HepG2 (cell line): ENCODE data around the gene NFX1. TPM values are rescaled to one million over a fixed set of nuclear protein-coding genes. Genes with fewer than 3 reads are reported as not detected.
A peak's percentile ranks its signal among the peaks of the same experiment; 100 is the strongest.

ENCODE experiments used
- ATF7 ChIP-seq, 2 experiments: fragments of 450-650 bp in 1 of 2; sonication (generic) in 1 of 2; formaldehyde crosslinking in 1 of 2; IDR thresholded peaks; 2 replicates each; pipeline versions ENCODE4 v1.4.0 to v1.6.1; 2016 to 2020; ENCODE audit warnings: antibody characterized with exemption in 1 of 2, mild to moderate bottlenecking in 1 of 2, missing genetic modification reagents in 1 of 2
- BORCS8-MEF2B ChIP-seq: sonication (generic); formaldehyde crosslinking; IDR thresholded peaks from 2 replicates; pipeline ENCODE4 v1.8.0; 2022; ENCODE audit warnings: mild to moderate bottlenecking, missing genetic modification reagents
- DPF2 ChIP-seq: sonication (generic); formaldehyde crosslinking; IDR thresholded peaks from 2 replicates; pipeline ENCODE4 v1.4.0; 2020; ENCODE audit warnings: mild to moderate bottlenecking, low read depth, missing genetic modification reagents, borderline replicate concordance
- ELF4 ChIP-seq: sonication (generic); formaldehyde crosslinking; IDR thresholded peaks from 2 replicates; pipeline ENCODE4 v1.5.0; 2020; ENCODE audit warnings: missing genetic modification reagents, mild to moderate bottlenecking, moderate library complexity, borderline replicate concordance
- FOXA3 ChIP-seq: IDR thresholded peaks from 2 replicates; pipeline ENCODE4 v1.6.1; 2016; ENCODE audit warnings: missing genetic modification reagents, missing compliant biosample characterization
- GATAD1 ChIP-seq: IDR thresholded peaks from 2 replicates; pipeline ENCODE4 v1.6.1; 2016; ENCODE audit warnings: missing genetic modification reagents, missing compliant biosample characterization
- KLF12 ChIP-seq: sonication (generic); formaldehyde crosslinking; IDR thresholded peaks from 2 replicates; pipeline ENCODE4 v1.4.0; 2020; ENCODE audit warnings: missing genetic modification reagents, borderline replicate concordance
- MAFK ChIP-seq, 2 experiments: IDR thresholded peaks in 1 of 2; conservative IDR thresholded peaks in 1 of 2; 2 replicates each; pipeline ENCODE4 v1.6.1; 2011; ENCODE audit warnings: improper control_type of control experiment in 2 of 2, low read length in 2 of 2
- SAP130 ChIP-seq: IDR thresholded peaks from 2 replicates; pipeline ENCODE4 v1.6.1; 2016; ENCODE audit warnings: low read depth
- SMAD1 ChIP-seq: sonication (generic); formaldehyde crosslinking; IDR thresholded peaks from 2 replicates; pipeline ENCODE4 v1.4.0; 2020; ENCODE audit warnings: missing genetic modification reagents, low read depth, mild to moderate bottlenecking, borderline replicate concordance
- ZFX ChIP-seq: sonication (generic); formaldehyde crosslinking; IDR thresholded peaks from 2 replicates; pipeline ENCODE4 v1.4.0; 2020; ENCODE audit warnings: mild to moderate bottlenecking, low read depth, missing genetic modification reagents, moderate library complexity
- ZMYM3 ChIP-seq: sonication (generic); formaldehyde crosslinking; IDR thresholded peaks from 2 replicates; pipeline ENCODE4 v1.5.1; 2020; ENCODE audit warnings: mild to moderate bottlenecking, missing genetic modification reagents
- ZNF296 ChIP-seq: sonication (generic); formaldehyde crosslinking; conservative IDR thresholded peaks from 2 replicates; pipeline ENCODE4 v1.5.0; 2020; ENCODE audit warnings: mild to moderate bottlenecking, missing genetic modification reagents
- ZNF501 ChIP-seq: sonication (generic); formaldehyde crosslinking; IDR thresholded peaks from 2 replicates; pipeline ENCODE4 v1.5.1; 2020; ENCODE audit warnings: mild to moderate bottlenecking, moderate library complexity, missing genetic modification reagents
- ZNF605 ChIP-seq: sonication (generic); formaldehyde crosslinking; IDR thresholded peaks from 2 replicates; pipeline ENCODE4 v1.8.0; 2022; ENCODE audit warnings: mild to moderate bottlenecking, missing genetic modification reagents
- ZNF747 ChIP-seq: sonication (generic); formaldehyde crosslinking; IDR thresholded peaks from 2 replicates; pipeline ENCODE4 v1.8.1; 2023; ENCODE audit warnings: missing genetic modification reagents, mild to moderate bottlenecking, borderline replicate concordance
- ZNF790 ChIP-seq: sonication (generic); formaldehyde crosslinking; IDR thresholded peaks from 2 replicates; pipeline ENCODE4 v1.8.0; 2022; ENCODE audit warnings: missing genetic modification reagents, mild to moderate bottlenecking, borderline replicate concordance
- polyA plus RNA-seq, 8 experiments: library from polyadenylated mRNA; depleted of rRNA in 3 of 8; stranded (reverse) in 7 of 8; unstranded in 1 of 8; fragments of >200 nt; fragmentation: Illumina TruSeq in 4 of 8; extraction: Trizol in 4 of 8; gene quantifications; 2 replicates each; pipeline versions ENCODE4 v1.2.1 to v1.2.3, GENCODE V29; 2011 to 2016; ENCODE audit warnings: low read depth in 4 of 8, missing spikeins in 1 of 8, mixed read lengths in 1 of 8; ENCODE audit not compliant: insufficient read depth in 1 of 8
- total RNA-seq, 5 experiments: library from RNA; depleted of rRNA; stranded (reverse); fragments of >200 nt; fragmentation: Illumina TruSeq; extraction: Trizol; gene quantifications; 2 replicates each; pipeline ENCODE4 v1.2.3, GENCODE V29; 2016; ENCODE audit warnings: low read depth in 1 of 5
- TF ChIP-seq, protein P1 (sequence below): sonication (generic); formaldehyde crosslinking; IDR thresholded peaks from 2 replicates; pipeline ENCODE4 v1.5.0; 2020; ENCODE audit warnings: missing genetic modification reagents
- TF ChIP-seq, protein P2 (sequence below): sonication (generic); formaldehyde crosslinking; IDR thresholded peaks from 2 replicates; pipeline ENCODE4 v1.4.0; 2020; ENCODE audit warnings: missing genetic modification reagents
- TF ChIP-seq, protein P3 (sequence below): sonication (generic); formaldehyde crosslinking; IDR thresholded peaks from 2 replicates; pipeline ENCODE4 v1.4.0; 2020; ENCODE audit warnings: missing genetic modification reagents
- TF ChIP-seq, protein P4 (sequence below): IDR thresholded peaks from 2 replicates; pipeline ENCODE4 v1.6.1; 2012; ENCODE audit warnings: inconsistent platforms
- TF ChIP-seq, protein P5 (sequence below): sonication (generic); formaldehyde crosslinking; conservative IDR thresholded peaks from 2 replicates; pipeline ENCODE4 v1.4.0; 2020; ENCODE audit warnings: missing genetic modification reagents

The NFX1 gene
- total and polyA plus RNA-seq, 2 of the 13 experiments (the other 11 are each of a cell fraction or from before 2014, with no cell fraction given): 23.9 to 27.5 TPM

DNA sequence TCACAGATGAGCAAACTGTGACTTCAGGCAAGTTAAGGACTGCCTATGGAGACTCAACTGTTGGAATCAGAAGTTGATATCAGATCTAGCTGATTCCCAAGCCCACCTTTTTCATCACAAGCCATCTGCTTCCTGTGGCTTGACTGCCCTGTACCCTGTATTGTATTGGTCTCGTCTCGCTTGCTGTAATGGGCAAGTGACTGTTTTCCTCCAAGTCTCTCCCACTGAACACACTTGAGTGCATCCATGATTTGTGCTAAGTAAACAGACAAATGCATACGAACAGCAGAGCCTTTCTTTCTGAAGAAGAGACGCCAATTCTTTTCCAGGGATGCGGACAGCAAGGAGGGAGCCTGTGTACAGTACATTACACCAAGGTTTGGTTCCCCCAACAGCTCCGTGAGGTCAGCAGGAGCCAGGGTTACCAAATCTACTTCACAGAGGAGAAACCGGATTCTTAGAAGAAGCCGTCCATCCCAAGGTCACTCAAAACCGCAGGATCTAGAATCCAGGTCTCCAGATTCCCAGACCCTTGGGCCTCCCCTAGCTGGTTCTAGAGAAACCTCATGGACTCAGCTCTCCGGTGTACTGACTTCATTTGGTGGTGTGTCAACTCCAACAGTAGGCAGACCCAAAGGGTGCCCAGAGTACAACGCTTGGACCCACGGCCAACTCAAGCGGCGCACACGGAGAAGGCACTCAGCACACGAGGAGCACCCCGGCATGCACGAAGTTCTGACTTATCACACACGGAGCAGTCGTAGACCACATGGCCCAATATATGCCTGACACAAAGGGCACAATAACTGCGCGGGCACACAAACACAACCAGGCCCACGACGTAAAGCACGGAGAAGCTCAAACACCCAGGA, 26.9 kb upstream of the NFX1 start (continued):
- TF ChIP-seq, protein P1, sequence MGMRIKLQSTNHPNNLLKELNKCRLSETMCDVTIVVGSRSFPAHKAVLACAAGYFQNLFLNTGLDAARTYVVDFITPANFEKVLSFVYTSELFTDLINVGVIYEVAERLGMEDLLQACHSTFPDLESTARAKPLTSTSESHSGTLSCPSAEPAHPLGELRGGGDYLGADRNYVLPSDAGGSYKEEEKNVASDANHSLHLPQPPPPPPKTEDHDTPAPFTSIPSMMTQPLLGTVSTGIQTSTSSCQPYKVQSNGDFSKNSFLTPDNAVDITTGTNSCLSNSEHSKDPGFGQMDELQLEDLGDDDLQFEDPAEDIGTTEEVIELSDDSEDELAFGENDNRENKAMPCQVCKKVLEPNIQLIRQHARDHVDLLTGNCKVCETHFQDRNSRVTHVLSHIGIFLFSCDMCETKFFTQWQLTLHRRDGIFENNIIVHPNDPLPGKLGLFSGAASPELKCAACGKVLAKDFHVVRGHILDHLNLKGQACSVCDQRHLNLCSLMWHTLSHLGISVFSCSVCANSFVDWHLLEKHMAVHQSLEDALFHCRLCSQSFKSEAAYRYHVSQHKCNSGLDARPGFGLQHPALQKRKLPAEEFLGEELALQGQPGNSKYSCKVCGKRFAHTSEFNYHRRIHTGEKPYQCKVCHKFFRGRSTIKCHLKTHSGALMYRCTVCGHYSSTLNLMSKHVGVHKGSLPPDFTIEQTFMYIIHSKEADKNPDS: no peak
- TF ChIP-seq, protein P2, sequence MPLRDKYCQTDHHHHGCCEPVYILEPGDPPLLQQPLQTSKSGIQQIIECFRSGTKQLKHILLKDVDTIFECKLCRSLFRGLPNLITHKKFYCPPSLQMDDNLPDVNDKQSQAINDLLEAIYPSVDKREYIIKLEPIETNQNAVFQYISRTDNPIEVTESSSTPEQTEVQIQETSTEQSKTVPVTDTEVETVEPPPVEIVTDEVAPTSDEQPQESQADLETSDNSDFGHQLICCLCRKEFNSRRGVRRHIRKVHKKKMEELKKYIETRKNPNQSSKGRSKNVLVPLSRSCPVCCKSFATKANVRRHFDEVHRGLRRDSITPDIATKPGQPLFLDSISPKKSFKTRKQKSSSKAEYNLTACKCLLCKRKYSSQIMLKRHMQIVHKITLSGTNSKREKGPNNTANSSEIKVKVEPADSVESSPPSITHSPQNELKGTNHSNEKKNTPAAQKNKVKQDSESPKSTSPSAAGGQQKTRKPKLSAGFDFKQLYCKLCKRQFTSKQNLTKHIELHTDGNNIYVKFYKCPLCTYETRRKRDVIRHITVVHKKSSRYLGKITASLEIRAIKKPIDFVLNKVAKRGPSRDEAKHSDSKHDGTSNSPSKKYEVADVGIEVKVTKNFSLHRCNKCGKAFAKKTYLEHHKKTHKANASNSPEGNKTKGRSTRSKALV (CRISPR knock-in tag): no peak
- TF ChIP-seq ELF4 (CRISPR knock-in tag) (no peak), MAFK (conservative IDR thresholded peaks at IDR 0.05 in 1 of 2, IDR thresholded peaks at IDR 0.05 in 1 of 2; ENCODE audit: low read length in 2 of 2) (no peak), FOXA3 (0 out of 2 replicates have a peak, but pooled peaks have one; percentile 10), KLF12 (CRISPR knock-in tag) (no peak), ZFX (CRISPR knock-in tag) (no peak), ZMYM3 (no peak), ZNF501 (CRISPR knock-in tag) (no peak), BORCS8-MEF2B (CRISPR knock-in tag) (no peak), ZNF296 (0 out of 2 replicates have a peak, but pooled peaks have one; percentile 27), ATF7 (IDR thresholded peaks at IDR 0.05) (no peak), ATF7 (CRISPR knock-in tag; IDR thresholded peaks at IDR 0.05) (no peak), GATAD1 (CRISPR knock-in tag) (0 out of 2 replicates have a peak, but pooled peaks have one; percentile 21), ZNF790 (CRISPR knock-in tag) (no peak), DPF2 (no peak), SAP130 (CRISPR knock-in tag) (peak; percentile 60), ZNF605 (CRISPR knock-in tag) (no peak), SMAD1 (CRISPR knock-in tag) (no peak), ZNF747 (CRISPR knock-in tag) (no peak)
- TF ChIP-seq, protein P3, sequence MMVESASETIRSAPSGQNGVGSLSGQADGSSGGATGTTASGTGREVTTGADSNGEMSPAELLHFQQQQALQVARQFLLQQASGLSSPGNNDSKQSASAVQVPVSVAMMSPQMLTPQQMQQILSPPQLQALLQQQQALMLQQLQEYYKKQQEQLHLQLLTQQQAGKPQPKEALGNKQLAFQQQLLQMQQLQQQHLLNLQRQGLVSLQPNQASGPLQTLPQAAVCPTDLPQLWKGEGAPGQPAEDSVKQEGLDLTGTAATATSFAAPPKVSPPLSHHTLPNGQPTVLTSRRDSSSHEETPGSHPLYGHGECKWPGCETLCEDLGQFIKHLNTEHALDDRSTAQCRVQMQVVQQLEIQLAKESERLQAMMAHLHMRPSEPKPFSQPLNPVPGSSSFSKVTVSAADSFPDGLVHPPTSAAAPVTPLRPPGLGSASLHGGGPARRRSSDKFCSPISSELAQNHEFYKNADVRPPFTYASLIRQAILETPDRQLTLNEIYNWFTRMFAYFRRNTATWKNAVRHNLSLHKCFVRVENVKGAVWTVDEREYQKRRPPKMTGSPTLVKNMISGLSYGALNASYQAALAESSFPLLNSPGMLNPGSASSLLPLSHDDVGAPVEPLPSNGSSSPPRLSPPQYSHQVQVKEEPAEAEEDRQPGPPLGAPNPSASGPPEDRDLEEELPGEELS (CRISPR knock-in tag): no peak
- TF ChIP-seq, protein P4, sequence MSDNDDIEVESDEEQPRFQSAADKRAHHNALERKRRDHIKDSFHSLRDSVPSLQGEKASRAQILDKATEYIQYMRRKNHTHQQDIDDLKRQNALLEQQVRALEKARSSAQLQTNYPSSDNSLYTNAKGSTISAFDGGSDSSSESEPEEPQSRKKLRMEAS: peak; percentile 49
- TF ChIP-seq, protein P5, sequence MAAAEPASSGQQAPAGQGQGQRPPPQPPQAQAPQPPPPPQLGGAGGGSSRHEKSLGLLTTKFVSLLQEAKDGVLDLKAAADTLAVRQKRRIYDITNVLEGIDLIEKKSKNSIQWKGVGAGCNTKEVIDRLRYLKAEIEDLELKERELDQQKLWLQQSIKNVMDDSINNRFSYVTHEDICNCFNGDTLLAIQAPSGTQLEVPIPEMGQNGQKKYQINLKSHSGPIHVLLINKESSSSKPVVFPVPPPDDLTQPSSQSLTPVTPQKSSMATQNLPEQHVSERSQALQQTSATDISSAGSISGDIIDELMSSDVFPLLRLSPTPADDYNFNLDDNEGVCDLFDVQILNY (CRISPR knock-in tag): 0 out of 2 replicates have a peak, but pooled peaks have one; percentile 25
